Suprapubic skin (tissue), 4 donors: ENCODE measurements around the gene SLC26A8. TPM values are rescaled to one million over a fixed set of nuclear protein-coding genes. Genes with fewer than 3 reads are reported as not detected.

Experiments used
- DNase-seq, 2 donors: peaks; one replicate each; pipeline ENCODE4 v3.0.0-alpha.2; 2019; ENCODE audit warnings: low spot score in 2 of 2
- H3K27ac ChIP-seq: fragments of 200-600 bp; sonication (generic); one replicate; pipeline ENCODE4 v1.5.1; 2019
- H3K27me3 ChIP-seq: fragments of 200-600 bp; sonication (generic); one replicate; pipeline ENCODE4 v1.5.1; 2019
- H3K36me3 ChIP-seq: fragments of 200-600 bp; sonication (generic); one replicate; pipeline ENCODE4 v1.5.1; 2019
- H3K4me1 ChIP-seq: fragments of 200-600 bp; sonication (generic); one replicate; pipeline ENCODE4 v1.5.1; 2019
- H3K4me3 ChIP-seq: fragments of 200-600 bp; sonication (generic); one replicate; pipeline ENCODE4 v1.5.1; 2019; ENCODE audit warnings: mild to moderate bottlenecking
- H3K9me3 ChIP-seq: fragments of 200-600 bp; sonication (generic); one replicate; pipeline ENCODE4 v1.5.1; 2019
- EP300 ChIP-seq: sonication (generic); formaldehyde crosslinking; IDR thresholded peaks from one replicate; pipeline ENCODE4 v1.6.1; 2017; ENCODE audit warnings: antibody characterized with exemption
- POLR2A ChIP-seq, 2 donors: fragments of 450-650 bp; IDR thresholded peaks; one replicate each; pipeline ENCODE4 v1.6.1; 2017; ENCODE audit warnings: antibody characterized with exemption in 2 of 2, mild to moderate bottlenecking in 2 of 2, moderate library complexity in 2 of 2
- POLR2AphosphoS5 ChIP-seq, 3 donors: sonication (generic); formaldehyde crosslinking; IDR thresholded peaks; one replicate each; pipeline ENCODE4 v1.6.1; 2017; ENCODE audit warnings: antibody characterized with exemption in 3 of 3
- WGBS: methylation state at CpG from one replicate; pipeline ENCODE4 v1.1.5; 2018; 5-methylcytosine and 5-hydroxymethylcytosine counted together
- total RNA-seq, 4 donors: library from RNA; depleted of rRNA; stranded (reverse); fragments of >200 nt; gene quantifications; one replicate each; pipeline ENCODE4 v1.1.0, GENCODE V29; 2016
- TF ChIP-seq, protein P1 (sequence below), 2 donors: fragments of 200-600 bp in 1 of 2; fragments of 450-650 bp in 1 of 2; sonication (generic) in 1 of 2; IDR thresholded peaks; one replicate each; pipeline ENCODE4 v1.5.1; 2016 to 2019; ENCODE audit warnings: antibody characterized with exemption in 2 of 2, mild to moderate bottlenecking in 1 of 2, moderate library complexity in 1 of 2

SLC26A8 gene
- total RNA-seq, 4 donors from 2014 or later = not detected

DNA sequence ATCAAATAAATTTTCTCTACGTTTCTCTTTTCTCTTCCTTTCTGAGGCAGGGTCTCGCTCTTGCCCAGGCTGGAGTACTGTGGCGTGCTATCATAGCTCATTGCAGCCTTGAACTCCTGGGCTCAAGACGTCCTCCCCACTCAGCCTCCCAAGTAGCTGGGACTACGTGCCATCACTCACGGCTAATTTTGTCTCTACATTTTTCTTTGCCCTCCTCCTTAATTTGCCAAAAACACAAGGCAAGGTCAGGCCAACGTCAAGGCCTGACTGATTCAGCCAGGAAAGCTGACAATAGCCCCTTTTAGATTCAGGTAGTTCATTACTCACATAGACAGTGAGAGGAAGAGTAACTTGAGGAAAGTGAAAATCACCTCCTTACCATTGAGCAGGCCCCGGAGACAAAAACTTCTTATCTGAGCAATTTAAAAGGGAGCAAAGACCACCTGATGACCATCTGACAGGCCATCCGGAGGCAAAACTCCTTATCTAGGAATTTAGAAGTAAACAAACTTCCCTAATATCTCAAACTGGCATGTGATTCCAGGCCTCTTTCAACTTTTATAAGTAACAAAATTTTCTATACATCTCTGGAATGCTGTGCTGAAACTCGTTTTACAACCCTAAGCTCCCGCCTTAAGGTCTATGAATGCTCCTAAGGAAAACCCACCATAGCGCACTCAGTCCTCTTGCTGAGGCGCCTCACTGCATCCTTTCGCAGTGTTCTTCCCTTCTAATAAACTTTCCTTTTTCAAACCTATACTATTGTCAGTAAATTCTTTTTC is 61.5 kb downstream of the SLC26A8 start:
- Histone ChIP-seq H3K9me3 (no peaks in the 10 kb centered on the region), H3K27me3 (no peaks in the 10 kb centered on the region), H3K27ac (no peak overlapping the region), H3K4me1 (no peaks in the 10 kb centered on the region), H3K36me3 (no peaks in the 10 kb centered on the region), H3K4me3 (no peak overlapping the region)
- DNase-seq = no peak
- TF ChIP-seq POLR2AphosphoS5 (IDR thresholded peaks at IDR 0.05) (no peak), EP300 (no peak), POLR2A (IDR thresholded peaks at IDR 0.05) (no peak)
- TF ChIP-seq, protein P1, sequence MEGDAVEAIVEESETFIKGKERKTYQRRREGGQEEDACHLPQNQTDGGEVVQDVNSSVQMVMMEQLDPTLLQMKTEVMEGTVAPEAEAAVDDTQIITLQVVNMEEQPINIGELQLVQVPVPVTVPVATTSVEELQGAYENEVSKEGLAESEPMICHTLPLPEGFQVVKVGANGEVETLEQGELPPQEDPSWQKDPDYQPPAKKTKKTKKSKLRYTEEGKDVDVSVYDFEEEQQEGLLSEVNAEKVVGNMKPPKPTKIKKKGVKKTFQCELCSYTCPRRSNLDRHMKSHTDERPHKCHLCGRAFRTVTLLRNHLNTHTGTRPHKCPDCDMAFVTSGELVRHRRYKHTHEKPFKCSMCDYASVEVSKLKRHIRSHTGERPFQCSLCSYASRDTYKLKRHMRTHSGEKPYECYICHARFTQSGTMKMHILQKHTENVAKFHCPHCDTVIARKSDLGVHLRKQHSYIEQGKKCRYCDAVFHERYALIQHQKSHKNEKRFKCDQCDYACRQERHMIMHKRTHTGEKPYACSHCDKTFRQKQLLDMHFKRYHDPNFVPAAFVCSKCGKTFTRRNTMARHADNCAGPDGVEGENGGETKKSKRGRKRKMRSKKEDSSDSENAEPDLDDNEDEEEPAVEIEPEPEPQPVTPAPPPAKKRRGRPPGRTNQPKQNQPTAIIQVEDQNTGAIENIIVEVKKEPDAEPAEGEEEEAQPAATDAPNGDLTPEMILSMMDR (IDR thresholded peaks at IDR 0.05) = no peak
- WGBS = 80% methylated on average over 14 of the region's 14 CpGs

DNA sequence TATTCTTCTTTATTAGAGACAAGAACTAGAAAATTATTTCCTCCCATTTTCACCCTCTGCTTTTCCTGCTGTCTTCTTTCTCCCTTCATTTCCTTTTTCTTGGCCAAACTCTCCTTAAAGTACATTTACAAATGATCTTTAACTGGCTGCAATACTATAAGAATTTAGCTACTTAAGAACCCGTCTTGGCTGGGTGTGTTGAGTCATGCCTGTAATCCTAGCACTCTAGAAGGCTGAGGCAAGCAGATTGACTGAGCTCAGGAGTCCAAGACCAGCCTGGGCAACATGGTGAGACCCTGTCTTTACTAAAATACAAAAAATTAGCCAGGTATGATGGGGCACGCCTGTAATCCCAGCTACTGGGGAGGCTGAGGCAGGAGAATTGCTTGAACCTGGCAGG is 64.3 kb downstream of the SLC26A8 start:
- DNase-seq = no peak
- H3K4me1 ChIP-seq = no peaks in the 10 kb centered on the region

DNA sequence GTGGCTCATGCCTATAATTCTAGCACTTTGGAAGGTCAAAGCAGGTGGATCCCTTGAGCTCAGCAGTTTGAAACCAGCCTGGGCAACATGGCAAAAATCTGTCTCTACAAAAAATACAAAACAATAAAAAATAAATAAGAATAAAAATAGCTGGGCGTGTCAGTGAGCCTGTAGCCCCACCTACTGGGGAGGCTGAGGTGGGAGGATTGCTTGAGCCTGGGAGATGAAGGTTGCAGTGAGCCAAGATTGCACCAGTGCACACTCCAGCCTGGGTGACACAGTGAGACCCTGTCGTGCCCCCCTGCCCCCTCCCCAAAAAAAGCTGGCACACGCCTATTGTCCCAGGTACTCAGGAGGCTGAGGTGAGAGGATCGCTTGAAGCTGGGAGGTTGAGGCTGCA is 68.5 kb downstream of the SLC26A8 start:
- Histone ChIP-seq H3K4me1 (no peaks in the 10 kb centered on the region), H3K9me3 (no peaks in the 10 kb centered on the region), H3K27me3 (no peaks in the 10 kb centered on the region), H3K27ac (no peak overlapping the region), H3K36me3 (no peaks in the 10 kb centered on the region), H3K4me3 (no peak overlapping the region)
- 85% methylated on average over 4 of the region's 4 CpGs for WGBS
- DNase-seq = no peak
- TF ChIP-seq, protein P1 (IDR thresholded peaks at IDR 0.05) = no peak
- TF ChIP-seq POLR2A (IDR thresholded peaks at IDR 0.05) (no peak), POLR2AphosphoS5 (IDR thresholded peaks at IDR 0.05) (no peak), EP300 (no peak)

More for the DNA sequence above, 64.3 kb downstream of the SLC26A8 start:
- Histone ChIP-seq H3K36me3 (no peaks in the 10 kb centered on the region), H3K27ac (no peak overlapping the region), H3K9me3 (no peaks in the 10 kb centered on the region), H3K27me3 (no peaks in the 10 kb centered on the region), H3K4me3 (no peak overlapping the region)
- no peak for TF ChIP-seq EP300
- no peak for TF ChIP-seq POLR2AphosphoS5 (IDR thresholded peaks at IDR 0.05)
- TF ChIP-seq, protein P1 (IDR thresholded peaks at IDR 0.05) = no peak
- no peak for TF ChIP-seq POLR2A (IDR thresholded peaks at IDR 0.05)
- WGBS = 86% methylated on average over 2 of the region's 2 CpGs

DNA sequence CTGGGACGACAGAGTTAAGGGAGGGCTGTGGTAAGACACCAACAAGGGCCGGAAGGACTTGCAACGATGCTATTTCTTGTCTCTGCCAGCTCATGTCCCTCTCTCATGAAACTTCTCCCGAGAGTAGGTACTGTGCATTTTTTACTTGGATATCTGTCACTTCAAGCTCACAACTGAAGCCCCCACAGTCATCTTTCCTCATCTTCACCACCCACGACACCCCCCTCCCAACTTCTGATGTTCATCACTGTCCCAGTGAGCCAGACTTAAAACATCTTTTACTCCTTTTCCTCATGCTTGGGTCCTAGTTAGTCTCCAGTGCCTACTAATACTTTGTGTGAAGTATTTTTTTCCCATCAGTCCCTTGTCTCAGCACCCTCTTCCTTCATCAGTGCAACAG is 68.9 kb downstream of the SLC26A8 start:
- H3K4me1 ChIP-seq = no peaks in the 10 kb centered on the region
- H3K36me3 ChIP-seq = no peaks in the 10 kb centered on the region
- no peaks in the 10 kb centered on the region for H3K27me3 ChIP-seq
- no peak for DNase-seq
- no peak overlapping the region for H3K27ac ChIP-seq
- H3K4me3 ChIP-seq = no peak overlapping the region
- no peaks in the 10 kb centered on the region for H3K9me3 ChIP-seq
- TF ChIP-seq, protein P1 (IDR thresholded peaks at IDR 0.05) = no peak
- TF ChIP-seq EP300 (no peak), POLR2A (IDR thresholded peaks at IDR 0.05) (no peak), POLR2AphosphoS5 (IDR thresholded peaks at IDR 0.05) (no peak)
- 88% methylated on average over 5 of the region's 5 CpGs for WGBS

DNA sequence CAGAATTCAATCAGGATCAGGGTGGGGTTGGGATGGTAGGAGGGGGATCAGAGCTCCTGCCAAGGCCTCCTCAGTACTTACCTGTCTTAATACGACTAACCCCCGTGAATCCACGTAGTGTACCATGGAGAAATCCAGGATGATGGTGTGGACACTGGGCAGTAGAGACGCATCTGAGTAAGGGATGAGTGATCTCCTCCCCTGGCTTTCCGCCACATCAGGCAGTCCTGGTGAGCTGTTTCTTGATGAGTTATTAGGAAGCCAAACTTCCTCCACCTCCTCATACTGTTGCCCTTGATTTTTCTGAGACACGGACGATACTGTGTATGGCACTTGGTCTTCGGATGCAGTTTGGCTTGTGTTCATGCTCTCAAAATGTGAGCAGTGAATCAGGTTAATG is 69.4 kb downstream of the SLC26A8 start:
- Histone ChIP-seq H3K4me1 (no peaks in the 10 kb centered on the region), H3K9me3 (no peaks in the 10 kb centered on the region), H3K27ac (no peak overlapping the region), H3K27me3 (no peaks in the 10 kb centered on the region), H3K36me3 (no peaks in the 10 kb centered on the region), H3K4me3 (no peak overlapping the region)
- TF ChIP-seq POLR2A (IDR thresholded peaks at IDR 0.05) (no peak), POLR2AphosphoS5 (IDR thresholded peaks at IDR 0.05) (no peak), EP300 (no peak)
- TF ChIP-seq, protein P1 (IDR thresholded peaks at IDR 0.05) = no peak
- 98% methylated on average over 8 of the region's 8 CpGs for WGBS
- no peak for DNase-seq
